Breast epithelium (tissue), 3 donors: Measurements from ENCODE around the gene TLR6.

Experiments used
- CTCF ChIP-seq, 3 donors: fragments of 450-650 bp; IDR thresholded peaks; one replicate each; pipeline ENCODE4 v1.5.1; 2016 to 2017; ENCODE audit warnings: antibody characterized with exemption in 3 of 3, mild to moderate bottlenecking in 3 of 3, moderate library complexity in 3 of 3
- POLR2A ChIP-seq: fragments of 450-650 bp; IDR thresholded peaks from one replicate; pipeline ENCODE4 v1.6.1; 2016; ENCODE audit warnings: antibody characterized with exemption, mild to moderate bottlenecking, moderate library complexity
- POLR2AphosphoS5 ChIP-seq, 3 donors: sonication (generic); formaldehyde crosslinking; IDR thresholded peaks; one replicate each; pipeline ENCODE4 v1.6.1; 2017; ENCODE audit warnings: antibody characterized with exemption in 3 of 3

DNA sequence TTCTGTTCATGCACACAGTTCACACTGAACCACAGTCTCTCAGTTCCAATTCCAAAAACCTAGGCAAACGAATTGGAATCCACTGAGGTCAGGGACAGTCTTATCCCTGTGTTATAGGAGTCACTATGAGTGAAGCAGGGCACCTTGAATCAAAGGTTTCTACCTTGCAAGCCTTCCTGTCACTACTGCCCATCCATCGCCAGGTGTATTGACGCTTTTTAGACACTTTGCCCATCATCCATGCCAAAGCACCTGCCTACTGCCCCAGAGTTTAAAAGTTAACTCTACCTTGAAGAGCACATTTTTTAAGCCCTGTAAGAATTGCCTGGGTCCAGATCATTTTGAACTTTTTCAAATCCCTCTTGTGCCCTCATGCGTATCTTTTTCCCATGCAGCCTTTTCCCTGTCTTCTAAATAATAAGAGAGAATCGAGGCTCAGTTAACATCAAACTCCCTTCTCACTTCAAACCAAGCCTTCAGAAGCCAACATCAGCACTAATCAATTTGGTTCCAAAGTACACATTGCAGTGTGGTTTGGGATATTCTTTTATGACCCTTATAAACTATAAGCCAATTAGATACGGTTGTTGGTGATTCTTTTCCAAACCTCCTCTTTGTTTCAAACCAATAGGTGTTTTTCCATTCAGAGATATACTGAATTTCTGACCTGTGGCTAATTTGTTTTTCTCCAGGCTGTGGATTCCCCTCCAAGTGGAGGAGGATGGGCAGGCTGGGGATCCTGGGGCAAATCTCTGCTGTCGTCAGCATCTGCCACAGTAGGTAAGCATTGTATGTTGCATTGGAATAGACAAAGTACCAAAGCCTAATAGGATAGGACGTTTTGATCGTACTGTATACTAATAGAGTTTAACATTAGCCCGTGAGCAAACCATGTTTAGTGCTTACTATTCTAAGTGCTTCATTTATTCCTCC, 34.7 kb upstream of the TLR6 start:
- TF ChIP-seq CTCF (IDR thresholded peaks at IDR 0.05) (no peak), POLR2A (no peak), POLR2AphosphoS5 (IDR thresholded peaks at IDR 0.05) (no peak)
